ENCODE results near the gene SLC35D2. TPM values are rescaled to one million over a fixed set of nuclear protein-coding genes. Genes with fewer than 3 reads are reported as not detected.

Gene SLC35D2
- total and polyA plus RNA-seq, 4 experiments from 2014 or later = 25.3 to 30.5 (median 30.0) TPM

Other genes with a start within 250 kb of the SLC35D2 start
- 1 to 10 TPM; 1.8 to 2.1 TPM for gene HSD17B3, start 81.5 kb downstream of the SLC35D2 start, total RNA-seq
- not detected for gene HSD17B3, start 81.5 kb downstream of the SLC35D2 start, polyA plus RNA-seq
- 1 to 10 TPM; 5.1 to 5.4 TPM for gene ZNF367, start 34.7 kb upstream of the SLC35D2 start, total RNA-seq
- 1 to 10 TPM in 1 of 2 donors, under 1 TPM in 1; 0.39 to 1.7 TPM for gene ZNF367, start 34.7 kb upstream of the SLC35D2 start, polyA plus RNA-seq
- 10 to 100 TPM; 35.5 to 36.6 TPM for gene HABP4, start 66.5 kb upstream of the SLC35D2 start, total RNA-seq
- 10 to 100 TPM; 18.6 to 31.1 TPM for gene HABP4, start 66.5 kb upstream of the SLC35D2 start, polyA plus RNA-seq
- gene CDC14B, start 236.1 kb upstream of the SLC35D2 start, total RNA-seq = 10 to 100 TPM; 15.8 to 17.1 TPM
- gene CDC14B, start 236.1 kb upstream of the SLC35D2 start, polyA plus RNA-seq = 10 to 100 TPM; 10.6 to 10.7 TPM